Measurements from ENCODE around the gene IFT80. TPM values are rescaled to one million over a fixed set of nuclear protein-coding genes. Genes with fewer than 3 reads are reported as not detected.

The IFT80 gene
- total and polyA plus RNA-seq, 2 donors (not counting 3 experiments of a cell fraction or from before 2014, with no cell fraction given) = 7.3 to 22.5 TPM

GRCh38 chr3:160312014-160312624 lies 86.9 kb downstream of the IFT80 start:
- H3K9me1 ChIP-seq (replicated peaks; ENCODE audit: control insufficient read depth, extremely low read depth, insufficient read depth, low read length) = no peaks in the 10 kb centered on the region
- H3K27ac ChIP-seq (ENCODE audit: insufficient read depth, low read depth, low read length) = no peak overlapping the region
- no peaks in the 10 kb centered on the region for H4K20me1 ChIP-seq (replicated peaks; ENCODE audit: control insufficient read depth, extremely low read depth, insufficient read depth, low read length)
- no peak overlapping the region for H3K4me3 ChIP-seq (replicated peaks in 1 of 3; ENCODE audit: insufficient read depth in 1 of 3, low read depth in 1 of 3, low read length in 3 of 3)
- no peak overlapping the region for H2AFZ ChIP-seq (ENCODE audit: low read depth, low read length)
- no peak overlapping the region for H3K9ac ChIP-seq (replicated peaks; ENCODE audit: extremely low read depth, insufficient read depth, low read length)
- no peaks in the 10 kb centered on the region for H3K27me3 ChIP-seq (ENCODE audit: control insufficient read depth in 2 of 2, insufficient read depth in 2 of 2, low read length in 2 of 2)
- POLR2A ChIA-PET = no interaction called here
- TF ChIP-seq, protein P1, sequence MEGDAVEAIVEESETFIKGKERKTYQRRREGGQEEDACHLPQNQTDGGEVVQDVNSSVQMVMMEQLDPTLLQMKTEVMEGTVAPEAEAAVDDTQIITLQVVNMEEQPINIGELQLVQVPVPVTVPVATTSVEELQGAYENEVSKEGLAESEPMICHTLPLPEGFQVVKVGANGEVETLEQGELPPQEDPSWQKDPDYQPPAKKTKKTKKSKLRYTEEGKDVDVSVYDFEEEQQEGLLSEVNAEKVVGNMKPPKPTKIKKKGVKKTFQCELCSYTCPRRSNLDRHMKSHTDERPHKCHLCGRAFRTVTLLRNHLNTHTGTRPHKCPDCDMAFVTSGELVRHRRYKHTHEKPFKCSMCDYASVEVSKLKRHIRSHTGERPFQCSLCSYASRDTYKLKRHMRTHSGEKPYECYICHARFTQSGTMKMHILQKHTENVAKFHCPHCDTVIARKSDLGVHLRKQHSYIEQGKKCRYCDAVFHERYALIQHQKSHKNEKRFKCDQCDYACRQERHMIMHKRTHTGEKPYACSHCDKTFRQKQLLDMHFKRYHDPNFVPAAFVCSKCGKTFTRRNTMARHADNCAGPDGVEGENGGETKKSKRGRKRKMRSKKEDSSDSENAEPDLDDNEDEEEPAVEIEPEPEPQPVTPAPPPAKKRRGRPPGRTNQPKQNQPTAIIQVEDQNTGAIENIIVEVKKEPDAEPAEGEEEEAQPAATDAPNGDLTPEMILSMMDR (IDR thresholded peaks at IDR 0.05; ENCODE audit: extremely low read depth in 1 of 2, insufficient read depth in 1 of 2, low read depth in 1 of 2, low read length in 2 of 2) = no peak
- TF ChIP-seq EZH2 (IDR thresholded peaks at IDR 0.05; ENCODE audit: borderline replicate concordance, low read depth, low read length, severe bottlenecking) = no peak
- no peak for TF ChIP-seq POLR2A (IDR thresholded peaks at IDR 0.05; ENCODE audit: low read depth, low read length)
- no peak for TF ChIP-seq POLR2AphosphoS5 (IDR thresholded peaks at IDR 0.05; ENCODE audit: insufficient read depth, low read depth, low read length)
- no peak for TF ChIP-seq FOS (IDR thresholded peaks at IDR 0.05; ENCODE audit: borderline replicate concordance, insufficient read depth, low read length)
- TF ChIP-seq GATA2 (IDR thresholded peaks at IDR 0.05; ENCODE audit: insufficient read depth, insufficient read length, low read depth, low read length) = no peak
- no peak for TF ChIP-seq MAX (IDR thresholded peaks at IDR 0.05; ENCODE audit: insufficient read depth, insufficient read length)
- no peak for TF ChIP-seq JUN (IDR thresholded peaks at IDR 0.05; ENCODE audit: borderline replicate concordance, insufficient read depth, insufficient read length, low read depth)
- TF ChIP-seq MYC (IDR thresholded peaks at IDR 0.05; ENCODE audit: low read depth, low read length) = no peak
- no TSS peak for BruUV-seq (replicated peaks)
- H3K9me3 ChIP-seq (replicated peaks; ENCODE audit: control insufficient read depth, insufficient read depth, low read length) = no peaks in the 10 kb centered on the region
- DNase-seq (ENCODE audit: low read depth, low spot score) (no peak), FAIRE-seq (no peak)
- intact Hi-C loops (cut with micrococcal nuclease) (no loop called here), dilution Hi-C loops (cut with MboI; ENCODE audit: extremely low pct_ligation_motif_present, low sequenced_read_pairs) (no loop called here)
- H3K79me2 ChIP-seq (ENCODE audit: control insufficient read depth, insufficient read depth, low read length) = no peaks in the 10 kb centered on the region
- no peak overlapping the region for H3K4me2 ChIP-seq (ENCODE audit: insufficient read depth, low read length)
- H3K4me1 ChIP-seq (ENCODE audit: control insufficient read depth, extremely low read depth, insufficient read depth, low read length) = no peaks in the 10 kb centered on the region
- CTCF ChIA-PET = no interaction called here
- H3K36me3 ChIP-seq (ENCODE audit: control insufficient read depth in 2 of 2, extremely low read depth in 1 of 2, insufficient read depth in 2 of 2, low read length in 2 of 2) = no peaks in the 10 kb centered on the region

All from endothelial cell of umbilical vein (primary cell).